Measurements from ENCODE around the gene ZNRD2. TPM values are rescaled to one million over a fixed set of nuclear protein-coding genes. Genes with fewer than 3 reads are reported as not detected.
A peak's percentile ranks its signal among the peaks of the same experiment; 100 is the strongest.

ZNRD2 gene
- total RNA-seq, 1 donor from 2014 or later = 45.1 TPM

DNA sequence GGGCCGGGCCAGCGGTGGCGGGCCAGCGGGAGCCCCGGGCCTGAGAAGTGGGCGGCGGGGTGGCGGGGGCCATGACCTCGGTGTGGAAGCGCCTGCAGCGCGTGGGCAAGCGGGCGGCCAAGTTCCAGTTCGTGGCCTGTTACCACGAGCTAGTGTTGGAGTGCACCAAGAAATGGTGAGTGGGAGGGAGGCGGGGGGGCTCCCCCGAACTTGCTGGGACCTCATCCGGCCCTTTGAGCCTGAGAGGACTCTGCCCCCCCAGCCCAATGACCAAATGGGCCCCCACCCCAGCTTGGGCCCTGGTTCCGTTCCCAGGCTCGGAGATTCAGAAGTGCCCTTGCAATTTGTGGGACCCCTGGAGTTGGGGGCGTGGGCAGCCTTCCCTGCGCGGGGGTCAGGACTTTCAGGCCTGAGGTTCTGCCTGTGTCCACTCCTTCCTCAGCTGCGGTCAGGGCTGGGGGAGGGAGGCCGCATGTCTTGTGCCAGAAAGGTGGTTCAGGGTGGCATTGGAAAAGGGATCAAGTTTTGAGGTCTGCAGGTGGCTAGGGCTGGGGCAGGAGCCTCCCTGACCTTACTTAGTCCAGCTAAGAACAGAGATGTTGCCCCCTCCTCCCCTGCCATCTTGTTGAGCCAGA is 6.1 kb downstream of the ZNRD2 start:
- FAIRE-seq (no peak), DNase-seq (ENCODE audit: low read depth) (no peak)
- no peaks in the 10 kb centered on the region for H3K27me3 ChIP-seq (ENCODE audit: insufficient read depth, low read length)
- peaks cover 51% of the 10 kb centered on the region for H4K20me1 ChIP-seq (ENCODE audit: insufficient read depth, low read length)
- H2AFZ ChIP-seq (ENCODE audit: low read depth, low read length) = no peak overlapping the region
- Mint-ChIP-seq H3K36me3 (ENCODE audit: low read depth, unreplicated experiment) (peaks cover 6% of the 10 kb centered on the region), H3K9me3 (ENCODE audit: unreplicated experiment) (no peaks in the 10 kb centered on the region), H3K27ac (ENCODE audit: unreplicated experiment) (peak overlapping the region; percentile 11), H3K4me1 (ENCODE audit: low read depth, unreplicated experiment) (peaks cover 29% of the 10 kb centered on the region), H3K4me3 (ENCODE audit: unreplicated experiment) (peak overlapping the region; percentile 54), H3K27me3 (ENCODE audit: low read depth, unreplicated experiment) (peaks cover 13% of the 10 kb centered on the region)
- no peak for TF ChIP-seq EZH2 (IDR thresholded peaks at IDR 0.05; ENCODE audit: insufficient read depth, low read length)
- TF ChIP-seq, protein P1, sequence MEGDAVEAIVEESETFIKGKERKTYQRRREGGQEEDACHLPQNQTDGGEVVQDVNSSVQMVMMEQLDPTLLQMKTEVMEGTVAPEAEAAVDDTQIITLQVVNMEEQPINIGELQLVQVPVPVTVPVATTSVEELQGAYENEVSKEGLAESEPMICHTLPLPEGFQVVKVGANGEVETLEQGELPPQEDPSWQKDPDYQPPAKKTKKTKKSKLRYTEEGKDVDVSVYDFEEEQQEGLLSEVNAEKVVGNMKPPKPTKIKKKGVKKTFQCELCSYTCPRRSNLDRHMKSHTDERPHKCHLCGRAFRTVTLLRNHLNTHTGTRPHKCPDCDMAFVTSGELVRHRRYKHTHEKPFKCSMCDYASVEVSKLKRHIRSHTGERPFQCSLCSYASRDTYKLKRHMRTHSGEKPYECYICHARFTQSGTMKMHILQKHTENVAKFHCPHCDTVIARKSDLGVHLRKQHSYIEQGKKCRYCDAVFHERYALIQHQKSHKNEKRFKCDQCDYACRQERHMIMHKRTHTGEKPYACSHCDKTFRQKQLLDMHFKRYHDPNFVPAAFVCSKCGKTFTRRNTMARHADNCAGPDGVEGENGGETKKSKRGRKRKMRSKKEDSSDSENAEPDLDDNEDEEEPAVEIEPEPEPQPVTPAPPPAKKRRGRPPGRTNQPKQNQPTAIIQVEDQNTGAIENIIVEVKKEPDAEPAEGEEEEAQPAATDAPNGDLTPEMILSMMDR (IDR thresholded peaks at IDR 0.05; ENCODE audit: insufficient read depth, low read depth, low read length) = no peak
- no peaks in the 10 kb centered on the region for H3K36me3 ChIP-seq (ENCODE audit: insufficient read depth, low read length)
- no peaks in the 10 kb centered on the region for H3K9me3 ChIP-seq (ENCODE audit: insufficient read depth, low read depth, low read length)
- peak overlapping the region; percentile 49 for H3K4me3 ChIP-seq (ENCODE audit: insufficient read depth, low read depth, low read length)
- H3K79me2 ChIP-seq (ENCODE audit: insufficient read depth, low read length) = peaks cover 25% of the 10 kb centered on the region
- H3K4me2 ChIP-seq (ENCODE audit: low read length) = peak overlapping the region; percentile 98
- H3K27ac ChIP-seq (ENCODE audit: low read depth, low read length) = no peak overlapping the region
- peaks cover 52% of the 10 kb centered on the region for H3K4me1 ChIP-seq (ENCODE audit: insufficient read depth, low read length)
- H3K9ac ChIP-seq (ENCODE audit: low read length) = peak overlapping the region; percentile 55

DNA sequence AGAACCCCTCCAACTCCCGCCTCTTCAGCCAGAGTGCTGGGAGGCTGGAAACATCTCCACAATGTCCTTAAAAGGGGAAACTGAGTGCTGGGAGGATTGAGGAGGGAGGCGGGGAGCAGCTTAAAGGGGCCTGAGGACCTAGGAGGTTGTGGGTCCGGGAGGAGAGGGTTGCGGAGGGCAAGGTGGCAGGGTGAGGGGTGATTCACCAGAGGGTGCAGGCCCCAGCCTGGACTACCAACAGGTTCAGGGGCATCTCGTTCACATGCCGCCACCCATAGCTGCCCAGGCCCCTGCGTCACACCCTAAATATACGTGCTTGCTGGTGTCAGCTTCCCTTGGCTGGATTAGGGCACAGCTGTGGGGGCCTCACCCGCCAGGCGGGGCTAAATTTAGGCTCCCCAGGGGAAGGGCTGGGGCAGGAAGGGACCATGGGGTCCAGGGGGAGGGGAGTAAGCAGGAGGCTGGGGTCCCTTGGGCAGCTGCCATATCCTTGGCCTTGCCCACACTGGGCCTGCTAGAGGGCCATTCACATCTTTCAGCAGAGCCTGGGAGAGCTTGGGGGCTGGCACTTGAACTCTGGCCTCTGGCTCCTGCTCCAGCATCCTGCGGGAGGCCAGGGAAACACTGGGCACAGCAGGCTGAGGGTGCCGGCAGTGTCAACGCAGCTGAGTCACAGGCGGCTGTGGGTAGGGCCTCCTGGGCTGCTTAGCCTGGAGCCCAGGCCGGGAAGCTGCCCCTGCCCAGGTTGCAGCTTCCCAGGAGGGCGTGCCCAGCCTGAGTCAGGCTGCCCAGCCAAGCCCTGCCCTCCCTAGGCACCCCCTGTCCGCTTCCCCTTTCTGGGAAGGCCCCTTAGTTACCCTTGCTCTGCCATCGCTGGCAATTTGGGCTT is 6.8 kb downstream of the ZNRD2 start:
- peaks cover 44% of the 10 kb centered on the region for H3K4me1 ChIP-seq (ENCODE audit: insufficient read depth, low read length)
- H3K4me3 ChIP-seq (ENCODE audit: insufficient read depth, low read depth, low read length) = peak overlapping the region; percentile 49
- Mint-ChIP-seq H3K27ac (ENCODE audit: unreplicated experiment) (peak overlapping the region; percentile 11), H3K27me3 (ENCODE audit: low read depth, unreplicated experiment) (peaks cover 18% of the 10 kb centered on the region), H3K4me3 (ENCODE audit: unreplicated experiment) (peak overlapping the region; percentile 54), H3K9me3 (ENCODE audit: unreplicated experiment) (no peaks in the 10 kb centered on the region), H3K4me1 (ENCODE audit: low read depth, unreplicated experiment) (peaks cover 22% of the 10 kb centered on the region), H3K36me3 (ENCODE audit: low read depth, unreplicated experiment) (peaks cover 9% of the 10 kb centered on the region)
- no peak overlapping the region for H2AFZ ChIP-seq (ENCODE audit: low read depth, low read length)
- FAIRE-seq (no peak), DNase-seq (ENCODE audit: low read depth) (peak; percentile 48)
- peak overlapping the region; percentile 98 for H3K4me2 ChIP-seq (ENCODE audit: low read length)
- no peaks in the 10 kb centered on the region for H3K9me3 ChIP-seq (ENCODE audit: insufficient read depth, low read depth, low read length)
- H3K27me3 ChIP-seq (ENCODE audit: insufficient read depth, low read length) = no peaks in the 10 kb centered on the region
- H3K79me2 ChIP-seq (ENCODE audit: insufficient read depth, low read length) = peaks cover 17% of the 10 kb centered on the region
- no peaks in the 10 kb centered on the region for H3K36me3 ChIP-seq (ENCODE audit: insufficient read depth, low read length)
- no peak for TF ChIP-seq EZH2 (IDR thresholded peaks at IDR 0.05; ENCODE audit: insufficient read depth, low read length)
- TF ChIP-seq, protein P1 (IDR thresholded peaks at IDR 0.05; ENCODE audit: insufficient read depth, low read depth, low read length) = no peak
- H4K20me1 ChIP-seq (ENCODE audit: insufficient read depth, low read length) = peaks cover 43% of the 10 kb centered on the region
- no peak overlapping the region for H3K27ac ChIP-seq (ENCODE audit: low read depth, low read length)
- H3K9ac ChIP-seq (ENCODE audit: low read length) = peak overlapping the region; percentile 55

All from astrocyte (in vitro differentiated cells and primary cell).